WTC11 (cell line): ENCODE data around the gene KCNIP1. TPM values are rescaled to one million over a fixed set of nuclear protein-coding genes. Genes with fewer than 3 reads are reported as not detected.
A peak's percentile ranks its signal among the peaks of the same experiment; 100 is the strongest.

Experiments used
- ATAC-seq: fragments of 200-7000 bp; cut with Tn5 transposase; 2 replicates; pipeline ENCODE4 v1.10.0; 2021; ENCODE audit warnings: mild to moderate bottlenecking, moderate library complexity
- CTCF ChIA-PET: fragments of 300-600 bp; sonication (Branson Sonifier 250); formaldehyde crosslinking; loops from one replicate; lab custom pipeline; 2021; ENCODE audit warnings: antibody characterized with exemption; lab: Charles Lee
- POLR2A ChIA-PET: fragments of 350-600 bp; sonication (Branson Sonifier 250); formaldehyde crosslinking; loops from one replicate; lab custom pipeline; 2021; ENCODE audit warnings: antibody characterized with exemption; lab: Charles Lee
- DNase-seq: peaks from one replicate; pipeline ENCODE4 v3.0.0; 2021; ENCODE audit warnings: low spot score
- H3K27ac Mint-ChIP-seq: 2 replicates; pipeline ENCODE4 v1.8.0; 2021; ENCODE audit warnings: mixed read lengths
- H3K27me3 Mint-ChIP-seq: 2 replicates; pipeline ENCODE4 v1.8.0; 2021; ENCODE audit warnings: low read depth, mild to moderate bottlenecking, moderate library complexity, mixed read lengths
- H3K36me3 Mint-ChIP-seq: 2 replicates; pipeline ENCODE4 v1.8.0; 2021; ENCODE audit warnings: mixed read lengths
- H3K4me1 Mint-ChIP-seq: 2 replicates; pipeline ENCODE4 v1.8.0; 2022; ENCODE audit warnings: mixed read lengths
- H3K4me3 Mint-ChIP-seq: 2 replicates; pipeline ENCODE4 v1.8.0; 2021; ENCODE audit warnings: mild to moderate bottlenecking, moderate library complexity, mixed read lengths
- H3K9me3 Mint-ChIP-seq: 2 replicates; pipeline ENCODE4 v1.8.0; 2021; ENCODE audit warnings: mixed read lengths
- AFF4 ChIP-seq: sonication (generic); formaldehyde crosslinking; IDR thresholded peaks from 2 replicates; pipeline ENCODE4 v1.8.1; 2023; ENCODE audit warnings: mild to moderate bottlenecking, missing genetic modification reagents, borderline replicate concordance
- AR ChIP-seq: fragments of 250-450 bp; sonication (Bioruptor Pico); IDR thresholded peaks from 2 replicates; pipeline ENCODE4 v1.9.0; 2021; ENCODE audit warnings: mild to moderate bottlenecking
- CREB1 ChIP-seq: sonication (generic); formaldehyde crosslinking; IDR thresholded peaks from 2 replicates; pipeline ENCODE4 v1.8.0; 2023; ENCODE audit warnings: mild to moderate bottlenecking, missing genetic modification reagents
- CREM ChIP-seq: sonication (generic); formaldehyde crosslinking; IDR thresholded peaks from 2 replicates; pipeline ENCODE4 v1.8.1; 2022; ENCODE audit warnings: mild to moderate bottlenecking, missing genetic modification reagents, moderate library complexity
- E2F1 ChIP-seq: sonication (generic); formaldehyde crosslinking; IDR thresholded peaks from 2 replicates; pipeline ENCODE4 v1.8.0; 2022; ENCODE audit warnings: mild to moderate bottlenecking, missing genetic modification reagents
- EMX1 ChIP-seq: fragments of 250-450 bp; sonication (Bioruptor Pico); IDR thresholded peaks from 2 replicates; pipeline ENCODE4 v1.8.0; 2021; ENCODE audit warnings: mild to moderate bottlenecking
- HMGXB4 ChIP-seq: sonication (generic); formaldehyde crosslinking; IDR thresholded peaks from 2 replicates; pipeline ENCODE4 v1.8.1; 2023; ENCODE audit warnings: mild to moderate bottlenecking, moderate library complexity, missing genetic modification reagents
- KAT7 ChIP-seq: sonication (generic); formaldehyde crosslinking; IDR thresholded peaks from 2 replicates; pipeline ENCODE4 v1.8.1; 2023; ENCODE audit warnings: missing genetic modification reagents, mild to moderate bottlenecking, borderline replicate concordance
- MAX ChIP-seq: sonication (generic); formaldehyde crosslinking; IDR thresholded peaks from 2 replicates; pipeline ENCODE4 v1.8.0; 2022; ENCODE audit warnings: mild to moderate bottlenecking, missing genetic modification reagents
- RELA ChIP-seq: sonication (generic); formaldehyde crosslinking; IDR thresholded peaks from 2 replicates; pipeline ENCODE4 v1.8.1; 2022; ENCODE audit warnings: missing genetic modification reagents, mild to moderate bottlenecking, borderline replicate concordance
- RORB ChIP-seq: fragments of 250-450 bp; sonication (Bioruptor Pico); IDR thresholded peaks from 2 replicates; pipeline ENCODE4 v1.9.0; 2021; ENCODE audit warnings: mild to moderate bottlenecking
- SP1 ChIP-seq: sonication (generic); formaldehyde crosslinking; conservative IDR thresholded peaks from 2 replicates; pipeline ENCODE4 v1.8.1; 2022; ENCODE audit warnings: missing genetic modification reagents
- ZBTB21 ChIP-seq: sonication (generic); formaldehyde crosslinking; IDR thresholded peaks from 2 replicates; pipeline ENCODE4 v1.8.1; 2023; ENCODE audit warnings: mild to moderate bottlenecking, missing genetic modification reagents, borderline replicate concordance
- ZMAT4 ChIP-seq: fragments of 250-450 bp; sonication (Bioruptor Pico); IDR thresholded peaks from 2 replicates; pipeline ENCODE4 v1.9.0; 2021; ENCODE audit warnings: mild to moderate bottlenecking
- ZNF121 ChIP-seq: sonication (generic); formaldehyde crosslinking; IDR thresholded peaks from 2 replicates; pipeline ENCODE4 v1.8.0; 2023; ENCODE audit warnings: missing genetic modification reagents
- ZNF512 ChIP-seq: sonication (generic); formaldehyde crosslinking; IDR thresholded peaks from 2 replicates; pipeline ENCODE4 v1.8.1; 2022; ENCODE audit warnings: missing genetic modification reagents, borderline replicate concordance
- ZNF532 ChIP-seq: fragments of 250-450 bp; sonication (Bioruptor Pico); IDR thresholded peaks from 2 replicates; pipeline ENCODE4 v1.9.0; 2021; ENCODE audit warnings: mild to moderate bottlenecking, borderline replicate concordance
- total RNA-seq: library from RNA; stranded (reverse); gene quantifications from 3 replicates; pipeline ENCODE4 v1.2.3, GENCODE V29; 2021

KCNIP1 gene
- total RNA-seq, 1 experiment from 2014 or later: 0.59 TPM

GRCh38 chr5:170527991-170528390, 24.2 kb downstream of the KCNIP1 start:
- CTCF ChIA-PET: interaction anchor here (1.6 to 2.4 kb wide), 2 partner anchors 19 to 106 kb away, joined by 6 to 11 read pairs; no protein-coding TSS in a partner anchor
- DNase-seq (no peak), ATAC-seq (peak; percentile 71)
- POLR2A ChIA-PET: no interaction called here
- Mint-ChIP-seq H3K36me3 (no peaks in the 10 kb centered on the region), H3K27me3 (no peaks in the 10 kb centered on the region), H3K27ac (no peak overlapping the region), H3K4me3 (no peak overlapping the region), H3K4me1 (peaks cover 6% of the 10 kb centered on the region), H3K9me3 (no peaks in the 10 kb centered on the region)
- TF ChIP-seq ZBTB21 (CRISPR knock-in tag): no peak
- no peak for TF ChIP-seq RORB (CRISPR knock-in tag)
- no peak for TF ChIP-seq AFF4 (CRISPR knock-in tag)
- TF ChIP-seq ZNF532 (CRISPR knock-in tag): no peak
- TF ChIP-seq HMGXB4 (CRISPR knock-in tag): no peak
- no peak for TF ChIP-seq SP1
- TF ChIP-seq KAT7 (CRISPR knock-in tag): no peak
- no peak for TF ChIP-seq ZNF512
- no peak for TF ChIP-seq CREB1 (CRISPR knock-in tag)

- no peak for DNase-seq
- Mint-ChIP-seq H3K27me3 (no peaks in the 10 kb centered on the region), H3K4me3 (no peak overlapping the region), H3K27ac (no peak overlapping the region), H3K4me1 (peaks cover 11% of the 10 kb centered on the region), H3K9me3 (no peaks in the 10 kb centered on the region), H3K36me3 (no peaks in the 10 kb centered on the region)
- ChIA-PET POLR2A (interaction anchor here (1.2 kb wide), 1 partner anchor 10 kb away, joined by 3 read pairs; no protein-coding TSS in a partner anchor), CTCF (interaction anchor here (1.2 to 2.4 kb wide), 3 partner anchors 20 to 105 kb away, joined by 4 to 11 read pairs (median 6); no protein-coding TSS in a partner anchor)
- no peak for ATAC-seq
- no peak for TF ChIP-seq RELA (CRISPR knock-in tag)
- TF ChIP-seq CREM (CRISPR knock-in tag): no peak
- no peak for TF ChIP-seq E2F1 (CRISPR knock-in tag)
- no peak for TF ChIP-seq MAX (CRISPR knock-in tag)
- no peak for TF ChIP-seq EMX1 (CRISPR knock-in tag)
- TF ChIP-seq ZNF121: no peak
- TF ChIP-seq AR (CRISPR knock-in tag): no peak
- TF ChIP-seq ZMAT4 (CRISPR knock-in tag): no peak
Measured at GRCh38 chr5:170528976-170529375, 25.2 kb downstream of the KCNIP1 start.
